Activated naive CD4-positive, alpha-beta T cell treated with Interleukin-2 at 50 U/mL for 16 hours (primary cell): ENCODE data around the gene TBC1D22A.

Experiments used
- DNase-seq: peaks from one replicate; pipeline ENCODE4 v3.0.0-alpha.2; 2020

TBC1D22A gene

GRCh38 chr22:47066616-47066905, 304.1 kb downstream of the TBC1D22A start:
- DNase-seq, result no peak

GRCh38 chr22:47067321-47067890, 305.0 kb downstream of the TBC1D22A start:
- DNase-seq, result no peak

- no peak for DNase-seq
Observed at GRCh38 chr22:47067911-47068625, 305.6 kb downstream of the TBC1D22A start.

DNA sequence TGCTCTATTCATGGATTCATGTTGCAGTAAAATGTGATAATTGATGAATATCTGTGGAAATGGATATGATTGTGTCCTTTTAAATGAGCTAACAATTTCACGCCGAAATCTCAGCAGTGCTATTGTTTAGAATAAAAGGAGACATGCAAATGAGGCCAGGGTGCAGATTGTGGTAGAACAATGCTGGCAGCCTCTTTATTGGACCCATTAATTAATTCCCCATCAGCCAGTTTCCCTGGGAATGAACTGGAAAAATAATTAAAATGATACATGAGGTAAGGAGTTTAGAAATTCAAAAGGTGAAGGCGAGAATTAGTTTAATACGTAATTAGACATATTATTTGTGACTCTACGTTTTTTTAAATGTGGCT, 306.2 kb downstream of the TBC1D22A start:
- DNase-seq, result no peak

- DNase-seq, result no peak
Observed at GRCh38 chr22:47069270-47069669, 306.8 kb downstream of the TBC1D22A start.

DNA sequence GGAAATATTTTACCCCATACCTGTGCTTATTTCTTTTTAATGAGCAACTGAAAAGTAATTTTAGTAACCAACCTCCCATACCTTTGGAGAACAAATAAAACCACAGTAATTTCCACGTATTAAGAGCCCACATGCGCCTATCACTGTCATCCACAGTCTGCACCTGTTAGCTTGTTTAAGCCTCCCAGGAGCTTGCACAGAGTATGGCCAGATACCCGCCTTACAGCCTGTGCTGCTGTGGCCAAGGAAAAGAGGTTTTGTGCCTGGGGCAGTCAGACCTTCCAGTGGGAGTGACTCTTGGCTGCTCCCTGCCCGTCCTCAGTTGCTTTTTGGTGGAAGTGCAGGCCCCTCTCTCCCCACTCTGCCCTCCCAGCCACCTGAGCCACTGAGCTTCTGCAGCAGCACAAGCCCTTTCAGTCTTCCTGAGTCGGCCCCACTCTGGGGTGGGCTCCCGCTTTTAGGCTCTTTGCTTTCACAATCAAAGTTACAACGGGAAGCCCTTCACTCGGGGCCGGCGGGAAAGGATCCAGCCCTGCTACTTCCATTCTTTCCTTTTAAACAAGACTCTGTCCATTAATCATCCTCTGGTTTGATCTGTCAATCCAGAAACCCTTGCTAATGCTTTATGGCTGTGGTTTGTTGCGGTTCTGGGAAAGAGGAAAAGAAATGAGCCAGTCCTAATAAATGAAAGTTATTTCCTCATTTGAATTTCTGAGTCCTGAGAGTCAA, 308.8 kb downstream of the TBC1D22A start:
- DNase-seq, result no peak

DNA sequence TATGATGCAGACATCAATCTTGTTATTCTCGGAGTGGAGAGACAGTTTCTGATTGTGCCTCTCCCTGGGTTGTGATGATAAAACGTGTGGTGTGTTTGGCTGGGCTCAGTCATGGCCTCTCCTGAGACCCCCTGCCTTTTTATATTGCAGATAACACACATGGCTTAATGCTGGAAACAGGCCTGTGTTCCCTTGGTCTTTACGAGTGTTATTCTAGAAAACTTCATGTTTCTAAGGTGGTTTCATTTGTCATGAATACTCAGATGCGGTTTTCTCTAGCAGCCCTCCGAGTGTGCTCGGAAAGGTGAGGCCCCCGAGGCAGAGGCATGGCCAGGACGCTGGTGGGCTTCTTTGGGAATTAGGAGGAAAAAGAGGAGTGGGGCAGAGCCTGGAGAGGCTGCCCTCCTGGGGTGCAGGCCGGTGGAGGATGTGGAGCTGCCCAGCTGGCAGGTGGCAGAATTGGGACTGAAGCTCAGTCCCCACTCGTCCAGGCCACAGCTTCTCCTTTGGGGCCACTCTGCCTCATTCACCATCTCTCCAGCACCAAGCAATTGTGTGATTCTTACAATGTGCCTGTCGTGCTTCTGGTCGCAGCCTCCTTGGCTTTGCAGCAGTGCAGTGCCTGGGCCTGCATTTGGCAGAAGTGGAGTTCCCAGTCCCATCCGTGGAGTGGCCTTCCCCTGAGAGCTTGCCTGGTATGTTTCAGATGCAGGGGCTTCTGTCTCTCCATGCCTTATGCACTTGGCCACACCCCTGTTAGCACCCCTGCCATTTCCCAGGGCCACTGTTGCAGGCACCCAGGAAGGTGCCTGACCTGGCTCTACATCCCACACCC, 309.6 kb downstream of the TBC1D22A start:
- DNase-seq, result no peak

- no peak for DNase-seq
Observed at GRCh38 chr22:47072642-47072967, 310.2 kb downstream of the TBC1D22A start.

DNA sequence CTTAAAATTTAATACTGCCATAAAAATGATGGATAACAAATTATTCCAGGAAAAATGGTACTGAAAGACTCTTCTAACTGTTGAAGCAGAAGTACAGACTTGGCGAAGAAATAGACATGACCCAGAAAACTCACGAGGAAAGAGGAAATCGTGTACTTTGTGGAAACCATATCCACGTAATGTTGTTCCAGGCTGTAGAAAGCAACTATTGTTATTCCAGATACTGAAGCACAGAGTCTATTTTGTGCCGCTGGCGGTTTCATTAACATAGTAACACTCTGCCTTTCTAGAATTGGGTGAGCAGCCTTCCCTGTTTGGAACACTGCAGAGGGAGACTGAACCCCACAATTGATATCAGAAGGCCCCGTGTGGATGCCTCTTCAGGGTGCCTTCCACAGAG, 310.6 kb downstream of the TBC1D22A start:
- DNase-seq, result no peak

GRCh38 chr22:47074105-47074504, 311.7 kb downstream of the TBC1D22A start:
- no peak for DNase-seq

- no peak for DNase-seq
Observed at GRCh38 chr22:47075568-47075967, 313.1 kb downstream of the TBC1D22A start.

DNA sequence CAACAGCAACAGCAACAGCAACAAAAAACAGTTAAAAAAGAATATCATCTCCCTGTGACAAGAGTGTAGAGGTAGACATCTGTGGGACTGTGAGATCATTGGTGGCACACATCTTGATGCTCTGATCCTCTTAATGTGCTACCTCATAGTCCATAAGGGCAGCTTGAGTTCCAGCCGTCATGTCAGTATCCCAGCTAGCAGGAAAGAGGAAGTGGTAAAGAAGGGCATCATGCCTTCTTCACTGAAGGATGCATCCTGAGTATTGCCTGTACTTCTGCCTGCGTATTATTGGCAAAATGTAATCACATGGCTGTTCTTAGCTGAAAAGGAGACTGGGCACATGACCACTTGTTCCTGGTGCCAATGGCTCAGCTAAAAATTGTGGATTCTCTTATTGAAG, 314.3 kb downstream of the TBC1D22A start:
- no peak for DNase-seq

DNA sequence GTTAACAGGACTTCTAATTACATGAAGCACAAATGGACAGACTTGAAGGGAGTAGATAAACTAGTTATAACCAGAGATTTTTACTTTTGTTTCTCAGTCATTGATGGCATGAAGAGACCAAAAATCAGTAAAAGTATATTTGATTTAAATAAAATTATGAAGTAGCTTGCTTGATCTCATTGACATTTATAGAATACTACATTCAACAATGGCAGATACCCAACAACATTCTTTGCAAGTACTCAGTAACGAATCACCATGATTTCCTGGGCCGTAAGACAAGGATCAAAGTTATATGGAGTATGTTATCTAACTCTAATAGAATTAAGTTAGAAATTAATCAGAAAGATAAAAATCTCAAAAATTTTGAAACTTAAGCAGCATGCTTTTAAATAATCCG, 317.6 kb downstream of the TBC1D22A start:
- no peak for DNase-seq

DNA sequence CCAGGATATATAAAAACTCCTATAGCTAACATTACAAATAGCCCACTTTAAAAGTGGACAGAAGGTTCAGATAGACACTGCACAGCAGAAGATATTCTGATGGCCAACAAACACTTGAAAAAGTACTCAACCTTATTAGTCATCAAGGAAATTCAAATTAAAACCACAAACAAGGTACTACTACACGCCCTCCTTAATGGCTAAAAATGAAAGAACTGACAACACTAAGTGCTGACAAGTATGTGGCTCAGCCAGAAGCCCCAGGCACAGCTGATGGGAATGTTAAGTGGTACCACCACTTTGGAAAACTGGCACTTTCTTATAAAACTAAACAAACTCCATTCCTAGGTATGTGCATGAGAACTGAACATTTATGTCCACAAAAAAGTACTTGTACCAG, 320.1 kb downstream of the TBC1D22A start:
- no peak for DNase-seq

GRCh38 chr22:47083379-47083986, 321.0 kb downstream of the TBC1D22A start:
- no peak for DNase-seq

GRCh38 chr22:47084226-47084625, 321.8 kb downstream of the TBC1D22A start:
- no peak for DNase-seq

GRCh38 chr22:47086596-47087248, 324.3 kb downstream of the TBC1D22A start:
- no peak for DNase-seq

DNA sequence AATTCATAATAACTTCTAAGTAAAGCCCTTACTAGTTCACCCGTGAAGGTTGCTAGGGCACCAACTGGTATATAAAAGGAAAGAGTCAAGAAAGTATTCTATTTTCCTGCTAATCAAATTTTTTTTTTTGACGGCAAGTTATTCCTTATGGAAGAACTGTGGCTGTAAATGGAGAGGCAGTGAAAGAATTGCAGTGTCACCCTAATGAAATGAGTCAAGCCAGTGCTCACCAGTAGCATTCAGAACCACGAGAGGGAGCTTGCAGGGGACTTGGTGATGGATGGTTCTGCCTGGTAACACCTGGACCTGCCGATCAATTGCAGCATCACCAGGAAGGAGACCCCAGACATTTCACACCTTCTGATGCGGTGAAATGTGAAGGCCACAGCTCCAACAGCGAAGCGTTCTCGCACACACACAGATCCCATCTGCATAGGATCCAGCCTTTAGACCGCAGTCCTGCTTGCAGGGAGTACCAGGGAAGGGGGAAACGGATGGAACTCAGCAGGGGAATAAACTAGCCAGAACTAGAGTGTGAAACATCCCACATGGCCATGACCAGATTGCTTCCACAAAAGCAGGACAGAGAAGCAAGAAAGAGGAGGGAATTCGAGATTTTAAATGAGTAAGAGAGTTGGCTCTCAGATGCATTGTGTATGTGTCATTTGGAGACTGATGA, 326.2 kb downstream of the TBC1D22A start:
- no peak for DNase-seq

DNA sequence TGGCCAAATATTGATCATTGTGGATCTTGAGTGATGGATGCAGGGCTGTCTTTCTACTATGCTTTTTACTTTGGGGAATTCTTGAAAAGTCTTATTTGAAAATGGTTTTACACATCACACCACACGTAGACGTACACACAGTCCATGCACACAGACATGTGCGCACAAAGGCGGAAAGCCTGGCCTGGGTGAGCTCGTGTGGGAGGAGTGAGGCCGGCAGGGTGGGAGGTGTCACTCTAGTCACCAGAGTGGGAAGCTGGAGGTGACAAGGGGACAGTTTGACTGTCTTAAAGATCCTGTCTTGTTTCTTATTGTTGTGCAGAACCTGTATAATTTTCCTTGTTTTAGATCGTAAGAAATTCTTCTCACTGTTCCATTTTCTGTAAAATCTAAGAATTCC, 326.9 kb downstream of the TBC1D22A start:
- no peak for DNase-seq

DNA sequence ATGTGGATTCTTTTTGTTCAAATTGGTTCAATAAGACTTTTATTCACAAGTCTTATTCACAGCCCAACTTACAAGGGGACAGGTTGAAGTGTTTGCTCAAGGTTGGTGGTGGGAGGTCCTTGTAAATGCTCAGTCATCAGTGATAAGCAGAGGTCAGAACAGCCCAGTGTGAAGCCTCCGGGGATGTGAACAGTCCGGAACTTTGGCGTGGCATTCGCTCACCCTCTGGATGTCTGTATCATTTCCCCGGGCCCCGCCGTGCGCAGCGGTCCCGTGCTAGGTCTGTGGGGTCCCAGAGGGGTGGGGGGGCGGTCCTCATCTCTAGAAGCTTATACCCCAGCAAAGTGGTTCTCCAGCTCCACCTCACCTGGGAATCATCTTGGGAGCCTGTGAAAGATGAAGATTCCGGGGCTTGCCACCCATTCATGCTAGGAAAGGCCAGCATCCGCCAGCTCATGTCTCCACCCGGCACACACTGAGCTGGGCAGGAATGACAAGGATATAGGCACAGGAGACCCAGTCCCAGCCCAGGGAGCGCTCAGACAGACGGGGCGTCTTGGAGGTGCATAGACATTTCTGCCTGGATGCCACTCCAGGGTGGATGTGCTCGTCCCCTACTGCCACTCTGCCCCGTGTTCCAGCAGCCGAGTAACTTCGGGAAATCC, 327.5 kb downstream of the TBC1D22A start:
- no peak for DNase-seq

DNA sequence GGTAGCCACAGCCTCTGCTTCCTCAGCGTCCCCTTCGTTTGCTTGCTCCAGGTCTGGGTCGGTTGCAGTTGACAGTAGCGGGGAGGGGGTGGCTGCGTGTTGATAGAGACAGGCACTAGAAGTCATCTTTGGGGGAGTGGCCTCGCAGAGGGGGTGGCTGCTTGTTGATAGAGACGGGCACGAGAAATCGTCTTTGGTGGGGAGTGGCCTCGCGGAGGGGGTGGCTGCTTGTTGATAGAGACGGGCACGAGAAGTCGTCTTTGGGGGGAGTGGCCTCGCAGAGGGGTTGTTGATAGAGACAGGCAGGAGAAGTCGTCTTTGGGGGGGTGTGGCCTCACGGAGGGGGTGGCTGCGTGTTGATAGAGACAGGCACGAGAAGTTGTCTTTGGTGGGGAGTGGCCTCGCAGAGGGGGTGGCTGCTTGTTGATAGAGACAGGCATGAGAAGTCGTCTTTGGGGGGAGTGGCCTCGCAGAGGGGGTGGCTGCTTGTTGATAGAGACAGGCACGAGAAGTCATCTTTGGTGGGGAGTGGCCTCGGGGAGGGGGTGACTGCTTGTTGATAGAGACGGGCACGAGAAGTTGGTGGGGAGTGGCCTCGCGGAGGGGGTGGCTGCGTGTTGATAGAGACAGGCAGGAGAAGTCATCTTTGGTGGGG, 328.3 kb downstream of the TBC1D22A start:
- DNase-seq, result peak; percentile 9
